GM18861 (cell line): ENCODE data around the gene LGALS9B.
"Not testable (repeated sequence)": the region's sequence is repeated elsewhere in the genome, so short reads cannot be mapped to it uniquely, and the experiment has no call there.

Experiments used
- ATAC-seq: cut with Tn5 transposase; IDR thresholded peaks from one replicate; pipeline ENCODE4 v1.9.1; 2021; ENCODE audit not compliant: unreplicated experiment

The LGALS9B gene

DNA sequence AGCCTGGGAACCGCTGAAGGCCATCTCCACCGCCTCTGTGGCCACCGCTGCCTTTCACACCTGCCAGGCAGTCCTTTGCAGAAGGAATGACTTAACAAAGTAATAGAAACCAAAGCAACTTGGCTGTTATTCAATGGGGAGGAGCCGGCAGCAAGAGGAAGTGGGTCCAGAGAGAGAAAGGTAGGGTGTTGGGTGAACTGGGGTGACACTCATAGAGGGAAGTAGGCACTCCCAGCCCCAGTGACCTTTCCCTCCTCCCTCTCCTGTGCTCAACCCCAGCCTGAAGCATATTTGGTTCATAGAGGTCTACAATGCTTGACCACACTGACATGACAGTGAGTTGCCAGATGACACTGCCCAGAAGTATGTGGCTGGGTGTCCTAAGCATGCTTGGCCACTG is at the start of gene LGALS9B:
Gene LGALS9B (minus strand): TSS at position 93 of the 400 bp plus-strand sequence. CDS start 69 bp downstream, at position 24.
- ATAC-seq: peak; percentile 78

GRCh38 chr17:20516986-20517385 is 49.6 kb upstream of the LGALS9B start:
- not testable (repeated sequence) for ATAC-seq

DNA sequence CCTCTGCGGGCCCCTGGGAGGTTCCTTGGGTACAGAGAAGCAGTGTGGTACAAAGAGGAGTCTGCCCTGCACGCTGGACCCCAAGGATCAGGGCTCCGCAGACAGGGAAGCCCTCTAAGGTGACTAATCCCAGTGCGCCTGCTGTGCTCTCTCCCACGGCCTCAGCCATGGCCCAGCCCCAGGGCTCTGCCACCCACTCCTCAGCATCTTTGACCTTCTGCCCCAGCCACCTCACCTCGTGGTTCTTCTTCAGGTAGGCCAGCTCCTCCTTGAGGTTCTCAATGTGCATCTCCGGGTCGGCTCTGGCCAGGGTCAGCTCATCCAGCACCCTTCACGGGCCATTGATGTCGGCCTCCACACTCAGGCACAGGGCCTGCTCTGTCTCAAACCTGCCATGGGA is 47.8 kb upstream of the LGALS9B start:
- not testable (repeated sequence) for ATAC-seq

- ATAC-seq: not testable (repeated sequence)
Measured at GRCh38 chr17:20513539-20513938, 46.2 kb upstream of the LGALS9B start.

- ATAC-seq: not testable (repeated sequence)
Measured at GRCh38 chr17:20512378-20512777, 45.0 kb upstream of the LGALS9B start.

DNA sequence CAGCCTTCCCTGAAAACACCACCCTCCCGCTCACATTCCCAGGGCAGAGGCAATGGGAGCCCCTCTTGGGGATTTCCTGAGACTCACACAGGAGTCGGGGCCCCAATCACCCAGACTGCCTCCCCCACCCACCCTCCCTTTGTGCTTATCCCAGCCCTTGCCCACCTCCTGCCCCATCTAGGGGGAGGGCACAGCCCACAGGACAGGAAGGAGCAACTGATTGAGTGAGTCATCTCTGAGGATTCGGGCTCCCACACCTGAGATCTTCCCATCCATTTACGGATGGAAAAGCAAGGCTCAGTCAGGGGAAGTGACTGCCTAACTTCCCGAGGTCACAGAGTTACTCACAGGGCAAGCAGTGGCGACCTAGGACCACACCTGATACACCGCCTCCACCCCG is 44.4 kb upstream of the LGALS9B start:
- ATAC-seq: not testable (repeated sequence)

DNA sequence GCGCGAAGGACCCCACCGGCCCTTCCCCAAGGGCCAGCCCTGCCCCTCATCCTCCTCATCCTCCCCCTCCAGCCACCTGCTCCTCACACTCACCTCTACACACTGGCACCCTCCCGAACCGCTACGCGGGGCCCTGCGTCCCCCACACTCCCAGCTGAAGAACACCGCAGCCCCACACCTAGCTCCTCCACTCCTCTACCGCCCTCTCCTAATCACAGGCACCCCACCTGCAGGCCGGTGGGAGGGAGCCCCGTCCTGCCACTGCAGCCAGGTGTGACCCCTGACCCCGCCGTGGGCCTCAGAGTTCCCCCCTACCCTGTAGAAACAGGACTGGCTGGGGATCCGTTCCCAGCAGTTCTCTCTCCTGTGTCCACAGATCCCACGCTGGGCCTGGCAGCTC is 38.0 kb upstream of the LGALS9B start:
- ATAC-seq: not testable (repeated sequence)

DNA sequence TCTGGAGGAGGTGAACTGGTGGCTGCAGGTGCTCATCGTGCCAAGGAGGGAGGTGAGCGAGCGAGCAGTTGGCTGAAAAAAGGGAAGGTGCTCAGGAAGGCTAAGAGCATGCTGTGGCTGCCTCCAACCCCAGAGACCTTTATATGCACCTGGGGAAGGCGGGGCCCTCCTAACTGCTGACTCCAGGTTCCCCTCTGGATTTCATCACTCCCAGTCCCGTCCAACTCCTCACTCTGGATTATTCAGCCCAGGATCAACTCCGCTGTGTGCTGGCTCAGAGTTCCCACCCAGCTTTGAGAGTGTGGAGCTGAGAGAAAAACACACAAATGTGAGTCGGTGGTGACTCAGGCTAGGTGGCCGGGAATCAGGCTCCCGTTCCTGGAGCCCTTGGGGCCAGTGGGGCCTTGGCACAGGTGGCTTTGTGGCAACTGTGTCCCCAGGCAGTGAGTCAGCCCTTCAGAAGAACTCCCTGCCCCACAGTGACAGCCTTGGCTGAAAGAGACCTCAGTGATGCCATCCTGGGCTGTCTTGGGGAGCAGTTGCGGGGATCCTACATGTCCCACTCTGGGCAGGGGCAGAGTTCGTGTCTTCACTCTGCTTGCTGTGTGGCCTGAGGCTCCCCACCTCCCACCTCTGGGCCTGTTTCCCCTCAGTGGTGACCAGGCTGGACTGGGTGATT is 37.2 kb upstream of the LGALS9B start:
- ATAC-seq: not testable (repeated sequence)

DNA sequence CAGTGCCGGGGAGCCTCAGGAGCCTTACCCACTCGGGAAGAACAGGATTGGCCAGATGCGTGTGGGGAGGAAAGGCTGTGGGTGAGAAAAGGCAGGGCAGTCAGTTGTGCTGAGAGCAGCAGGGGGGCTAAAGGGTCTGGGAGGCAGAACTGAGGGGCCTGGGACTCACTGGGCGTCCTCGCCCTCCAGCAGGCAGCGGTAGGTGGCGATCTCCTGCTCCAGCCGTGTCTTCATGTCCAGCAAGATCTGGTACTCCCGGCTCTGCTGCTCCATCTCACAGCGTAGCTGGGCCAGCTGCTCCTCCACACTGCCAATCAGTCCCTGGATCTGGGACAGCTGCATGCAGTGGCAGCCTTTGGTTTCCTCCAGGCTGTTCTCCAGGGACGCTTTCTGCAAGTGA is 34.6 kb upstream of the LGALS9B start:
- not testable (repeated sequence) for ATAC-seq

DNA sequence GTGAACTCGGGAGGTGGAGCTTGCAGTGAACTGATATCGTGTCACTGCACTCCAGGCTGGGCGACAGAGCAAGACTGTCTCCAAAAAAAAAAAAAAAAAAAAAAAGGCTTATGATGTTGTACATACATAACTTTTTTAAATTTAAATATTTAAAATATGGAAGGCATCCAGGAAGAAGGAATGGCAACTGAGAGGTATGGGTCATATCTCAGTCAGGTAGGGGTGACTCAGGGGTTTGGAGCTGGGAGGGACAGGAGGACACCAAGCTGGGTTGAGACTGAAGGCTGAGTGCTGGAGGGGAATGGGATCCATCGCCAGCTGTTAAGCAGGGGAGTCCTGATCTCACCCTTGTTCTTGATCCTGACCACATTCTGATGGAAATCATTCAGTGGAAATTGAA is 33.0 kb upstream of the LGALS9B start:
- not testable (repeated sequence) for ATAC-seq

DNA sequence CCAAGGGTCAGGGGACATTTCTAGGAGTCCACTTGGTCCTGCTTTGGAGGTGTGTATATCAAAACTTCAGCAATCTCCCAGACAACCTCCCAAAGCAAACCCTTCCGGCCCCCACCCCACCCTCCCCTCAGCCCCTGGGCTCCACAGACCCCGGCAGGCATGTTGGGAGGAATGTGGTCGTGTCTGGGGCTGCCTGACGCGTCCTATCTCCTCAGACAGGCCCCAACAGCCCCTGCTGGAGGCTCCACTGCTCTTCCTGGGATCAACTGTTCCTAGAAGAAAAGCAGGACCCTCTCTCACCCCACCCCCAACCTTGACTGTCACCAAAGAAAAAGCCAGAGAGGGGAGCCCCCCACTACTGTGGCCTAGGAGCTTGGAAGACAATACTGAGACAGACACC is 28.1 kb upstream of the LGALS9B start:
- ATAC-seq: not testable (repeated sequence)

GRCh38 chr17:20494735-20495134 is 27.4 kb upstream of the LGALS9B start:
- not testable (repeated sequence) for ATAC-seq

- ATAC-seq: not testable (repeated sequence)
Measured at GRCh38 chr17:20494147-20494546, 26.8 kb upstream of the LGALS9B start.

- ATAC-seq: not testable (repeated sequence)
Measured at GRCh38 chr17:20492971-20493370, 25.6 kb upstream of the LGALS9B start.

DNA sequence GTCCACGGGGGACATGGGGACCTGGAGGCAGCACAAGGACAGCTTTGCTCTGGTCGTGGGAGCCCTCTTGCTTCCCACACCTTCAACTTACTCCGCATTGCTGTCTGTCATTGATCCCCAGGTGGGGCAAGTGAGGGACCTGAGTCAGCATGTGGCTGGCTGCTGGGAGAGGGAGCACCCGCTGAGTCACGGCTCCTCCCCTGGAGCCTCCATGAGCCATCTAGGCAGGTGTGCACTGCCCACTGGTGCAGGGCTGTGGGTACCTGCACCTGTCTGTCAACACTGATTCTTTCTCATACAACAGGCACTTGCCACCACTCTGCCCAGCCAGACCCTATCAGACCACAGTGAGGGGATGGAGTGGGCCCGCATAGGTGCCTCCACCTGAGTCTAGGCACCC is 24.8 kb upstream of the LGALS9B start:
- not testable (repeated sequence) for ATAC-seq

GRCh38 chr17:20484930-20485329 is 17.6 kb upstream of the LGALS9B start:
- ATAC-seq: not testable (repeated sequence)

DNA sequence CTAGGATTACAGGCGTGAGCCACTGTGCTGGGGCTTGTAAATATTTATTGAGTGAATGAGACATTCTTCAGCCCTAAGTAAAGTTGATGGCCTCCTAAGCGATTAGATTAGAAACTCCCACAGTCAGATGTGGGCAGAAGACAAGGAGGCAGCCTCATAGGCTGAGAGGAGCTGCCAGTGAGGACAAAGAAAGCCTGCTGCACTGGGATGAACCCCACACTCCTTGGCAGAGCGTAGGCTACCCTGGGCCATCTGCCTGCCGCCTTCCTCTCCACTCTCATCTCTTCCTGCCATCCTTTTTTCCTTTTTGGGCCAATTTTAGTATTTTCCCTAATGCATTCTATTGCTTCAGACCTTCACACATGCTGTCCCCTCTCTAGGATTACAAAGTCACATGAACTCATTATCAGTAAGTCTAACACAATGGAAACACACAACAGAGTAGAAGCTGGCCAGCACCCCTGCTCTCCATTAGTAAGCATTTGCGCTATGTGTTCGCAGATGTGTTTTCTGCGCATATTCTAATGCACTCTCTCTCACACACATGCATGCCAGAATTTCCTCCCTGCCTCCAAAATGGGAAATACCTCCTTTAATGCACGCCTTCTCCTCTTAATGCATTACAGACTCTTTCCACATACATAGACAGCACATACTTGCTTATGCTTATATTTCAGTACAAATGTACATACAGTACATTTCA is 12.7 kb upstream of the LGALS9B start:
- not testable (repeated sequence) for ATAC-seq

- ATAC-seq: not testable (repeated sequence)
Measured at GRCh38 chr17:20477398-20478071, 10.2 kb upstream of the LGALS9B start.

GRCh38 chr17:20475137-20475831 is 7.9 kb upstream of the LGALS9B start:
- not testable (repeated sequence) for ATAC-seq

GRCh38 chr17:20474081-20474480 is 6.7 kb upstream of the LGALS9B start:
- ATAC-seq: not testable (repeated sequence)

DNA sequence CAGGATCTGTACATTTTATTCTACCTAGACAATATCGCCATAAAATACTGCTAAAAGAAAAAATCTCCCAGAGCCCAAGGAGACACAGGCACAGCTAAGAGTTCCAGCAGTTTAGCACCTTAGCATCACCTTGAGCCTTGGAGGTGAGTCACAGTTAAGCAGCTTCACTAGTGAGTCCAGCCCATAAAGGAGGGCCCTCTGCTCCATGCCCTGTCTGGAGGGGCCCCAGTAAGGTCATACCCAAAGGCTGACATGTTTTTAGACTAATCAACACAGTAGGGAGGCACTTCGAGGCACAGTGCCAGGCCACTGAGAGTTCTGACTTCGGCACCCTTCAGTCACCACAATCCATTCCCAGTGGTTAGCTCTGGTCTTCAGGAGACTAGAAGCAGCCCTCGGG is 2.6 kb upstream of the LGALS9B start:
- not testable (repeated sequence) for ATAC-seq
